Measurements from ENCODE around the gene UGT1A8.

UGT1A8 gene

DNA sequence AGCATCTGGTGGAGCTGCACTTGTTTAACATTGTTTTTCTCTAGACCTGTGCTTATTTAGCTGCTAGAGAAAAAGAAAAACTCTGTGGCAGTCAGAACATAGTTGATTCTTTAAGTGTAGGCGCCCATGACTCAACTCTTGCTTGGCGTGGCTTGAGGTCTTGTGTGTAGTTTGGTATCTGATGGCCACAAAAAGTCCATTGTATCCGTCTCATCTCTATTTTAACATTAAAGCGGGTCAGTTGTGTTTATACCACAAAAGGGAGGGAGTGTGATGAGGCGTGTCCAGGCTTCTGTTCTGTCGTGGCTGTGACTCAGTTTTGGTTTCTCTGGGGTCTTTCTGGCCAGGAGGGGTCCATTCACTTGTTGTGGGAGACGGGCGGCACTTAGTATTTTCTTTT lies 24.2 kb upstream of the UGT1A8 start:
- CTCF ChIA-PET: interaction anchor here (1.6 kb wide), 1 partner anchor 148 kb away, joined by 3 read pairs; no protein-coding TSS in a partner anchor
- POLR2A ChIA-PET: no interaction called here
- DNase-seq (ENCODE audit: extremely low spot score): peak; percentile 22
- no peak for TF ChIP-seq CTCF (IDR thresholded peaks at IDR 0.05; ENCODE audit: control extremely low read depth, extremely low read depth, low read depth, missing control alignments)

DNA sequence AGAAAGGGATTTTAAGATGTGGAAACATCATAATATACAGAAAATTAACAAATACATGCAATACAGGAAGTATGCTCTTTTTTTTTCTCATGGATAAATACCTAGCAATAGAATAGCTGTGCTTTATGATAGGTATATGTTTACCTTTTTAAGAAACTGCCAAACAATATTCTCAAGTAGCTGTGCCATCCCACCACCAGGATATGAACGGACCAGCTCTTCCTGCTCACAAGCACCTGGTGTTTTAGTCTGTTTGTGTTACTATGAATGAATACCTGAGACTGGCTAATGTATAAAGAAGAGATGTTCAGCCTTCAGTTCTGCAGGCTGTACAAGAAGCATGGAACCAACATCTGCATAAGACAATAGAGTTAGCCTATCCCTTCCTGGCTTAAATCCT lies 19.9 kb upstream of the UGT1A8 start:
- ChIA-PET CTCF (interaction anchor here (0.7 to 1.3 kb wide), 2 partner anchors 24 to 161 kb away, joined by 3 read pairs; no protein-coding TSS in a partner anchor), POLR2A (no interaction called here)
- no peak for DNase-seq (ENCODE audit: extremely low spot score)
- no peak for TF ChIP-seq CTCF (IDR thresholded peaks at IDR 0.05; ENCODE audit: control extremely low read depth, extremely low read depth, low read depth, missing control alignments)

GRCh38 chr2:233598952-233599351 lies 18.5 kb upstream of the UGT1A8 start:
- ChIA-PET CTCF (no interaction called here), POLR2A (no interaction called here)
- DNase-seq (ENCODE audit: extremely low spot score): no peak
- no peak for TF ChIP-seq CTCF (IDR thresholded peaks at IDR 0.05; ENCODE audit: control extremely low read depth, extremely low read depth, low read depth, missing control alignments)

GRCh38 chr2:233600386-233600785 lies 17.0 kb upstream of the UGT1A8 start:
- ChIA-PET CTCF (no interaction called here), POLR2A (no interaction called here)
- no peak for TF ChIP-seq CTCF (IDR thresholded peaks at IDR 0.05; ENCODE audit: control extremely low read depth, extremely low read depth, low read depth, missing control alignments)
- no peak for DNase-seq (ENCODE audit: extremely low spot score)

- no peak for TF ChIP-seq CTCF (IDR thresholded peaks at IDR 0.05; ENCODE audit: control extremely low read depth, extremely low read depth, low read depth, missing control alignments)
- ChIA-PET CTCF (no interaction called here), POLR2A (no interaction called here)
- DNase-seq (ENCODE audit: extremely low spot score): no peak
These were observed 15.4 kb upstream of the UGT1A8 start for GRCh38 chr2:233602076-233602475.

- POLR2A ChIA-PET: no interaction called here
- no peak for DNase-seq (ENCODE audit: extremely low spot score)
- TF ChIP-seq CTCF (IDR thresholded peaks at IDR 0.05; ENCODE audit: control extremely low read depth, extremely low read depth, low read depth, missing control alignments): no peak
- CTCF ChIA-PET: no interaction called here
These were observed 13.9 kb upstream of the UGT1A8 start for GRCh38 chr2:233603520-233603919.

DNA sequence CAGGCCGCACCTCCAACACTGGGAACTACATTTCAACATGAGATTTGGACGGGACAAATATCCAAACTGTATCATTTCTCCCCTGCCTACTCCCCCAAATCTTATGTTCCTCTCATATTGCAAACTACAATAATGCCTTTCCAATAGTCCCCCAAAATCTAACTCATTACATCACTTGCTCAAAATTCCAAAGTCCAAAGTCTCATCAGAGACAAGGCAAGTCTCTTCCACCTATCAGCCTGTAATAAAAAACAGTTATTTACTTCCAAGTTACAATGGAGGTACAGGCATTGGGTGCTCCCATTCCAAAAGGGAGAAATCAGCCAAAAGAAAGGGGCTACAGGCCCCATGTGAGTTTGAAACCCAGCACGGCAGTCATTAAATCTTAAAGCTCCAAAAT lies 12.6 kb upstream of the UGT1A8 start:
- CTCF ChIA-PET: no interaction called here
- no peak for TF ChIP-seq CTCF (IDR thresholded peaks at IDR 0.05; ENCODE audit: control extremely low read depth, extremely low read depth, low read depth, missing control alignments)
- POLR2A ChIA-PET: no interaction called here
- no peak for DNase-seq (ENCODE audit: extremely low spot score)

Measured in GM10248 (cell line).